A549 (cell line): ENCODE data around the gene SLC24A4.

Experiments
- CTCF ChIP-seq: fragments of >200 bp; sonication (Bioruptor Twin); formaldehyde crosslinking; IDR thresholded peaks from 3 replicates; pipeline ENCODE4 v1.5.1; 2016
- E2F6 ChIP-seq: IDR thresholded peaks from 2 replicates; pipeline ENCODE4 v1.6.1; 2012; ENCODE audit warnings: low read depth, borderline replicate concordance
- EP300 ChIP-seq, 2 experiments: fragments of >200 bp; sonication (Bioruptor Twin); formaldehyde crosslinking; IDR thresholded peaks; 2 replicates in 1 of 2; 3 replicates in 1 of 2; pipeline ENCODE4 v1.6.1; 2016 to 2017
- FOSB ChIP-seq: fragments of 250-450 bp; sonication (Bioruptor Pico); IDR thresholded peaks from 2 replicates; pipeline ENCODE4 v1.5.0; 2020; ENCODE audit warnings: mild to moderate bottlenecking, moderate library complexity
- KDM5A ChIP-seq: fragments of 200-600 bp; sonication (generic); IDR thresholded peaks from 2 replicates; pipeline ENCODE4 v1.6.1; 2016; ENCODE audit warnings: antibody characterized with exemption, mild to moderate bottlenecking
- MAX ChIP-seq: IDR thresholded peaks from 2 replicates; pipeline ENCODE4 v1.6.1; 2012
- MYC ChIP-seq: IDR thresholded peaks from 2 replicates; pipeline ENCODE4 v1.6.1; 2012; ENCODE audit warnings: mild to moderate bottlenecking, inconsistent platforms, low read length, improper control_type of control experiment, borderline replicate concordance
- PBX3 ChIP-seq: IDR thresholded peaks from 2 replicates; pipeline ENCODE4 v1.6.1; 2012
- POLR2A ChIP-seq: IDR thresholded peaks from 2 replicates; pipeline ENCODE4 v1.6.1; 2012; ENCODE audit warnings: mild to moderate bottlenecking, low read length
- RCOR1 ChIP-seq: fragments of 150-350 bp; IDR thresholded peaks from 2 replicates; pipeline ENCODE4 v1.6.1; 2014; ENCODE audit warnings: antibody characterized with exemption, low read length, low read depth
- REST ChIP-seq: fragments of 200-600 bp; sonication (generic); IDR thresholded peaks from 2 replicates; pipeline ENCODE4 v1.6.1; 2016; ENCODE audit warnings: antibody characterized with exemption, mild to moderate bottlenecking, moderate library complexity
- SMC3 ChIP-seq: fragments of >200 bp; sonication (Bioruptor Twin); formaldehyde crosslinking; IDR thresholded peaks from 3 replicates; pipeline ENCODE4 v1.6.1; 2018; ENCODE audit warnings: inconsistent platforms
- ZNF302 ChIP-seq: fragments of 250-450 bp; sonication (Bioruptor Pico); IDR thresholded peaks from 2 replicates; pipeline ENCODE4 v1.9.0; 2021; ENCODE audit warnings: inconsistent platforms, mild to moderate bottlenecking, moderate library complexity

- TF ChIP-seq CTCF (no peak), E2F6 (no peak), RCOR1 (no peak), MYC (no peak), MAX (no peak), POLR2A (no peak), ZNF302 (no peak), PBX3 (no peak), SMC3 (no peak), KDM5A (no peak), FOSB (CRISPR knock-in tag) (no peak), EP300 (IDR thresholded peaks at IDR 0.05) (no peak), REST (no peak)
Observed at GRCh38 chr14:92409043-92409442, 86.1 kb downstream of the SLC24A4 start.
